ENCODE results near the gene RELL2.

RELL2 gene

GRCh38 chr5:141677415-141677814, 40.6 kb downstream of the RELL2 start:
- H3K4me1 ChIP-seq (ENCODE audit: control insufficient read depth, insufficient read depth, low read length, unreplicated experiment) = peaks cover 22% of the 10 kb centered on the region
- H2AFZ ChIP-seq (ENCODE audit: low read length, unreplicated experiment) = no peak overlapping the region
- H3K36me3 ChIP-seq (ENCODE audit: insufficient read depth, low read length) = no peaks in the 10 kb centered on the region
- H3K27me3 ChIP-seq (ENCODE audit: insufficient read depth, low read length) = no peaks in the 10 kb centered on the region
- H3K27ac ChIP-seq (ENCODE audit: low read depth, low read length) = no peak overlapping the region
- no peak overlapping the region for H3K4me3 ChIP-seq (ENCODE audit: low read depth, low read length)
- H3K79me2 ChIP-seq (ENCODE audit: control insufficient read depth, insufficient read depth, low read length, unreplicated experiment) = peaks cover 20% of the 10 kb centered on the region

GRCh38 chr5:141680178-141680577, 43.4 kb downstream of the RELL2 start:
- no peaks in the 10 kb centered on the region for H3K27me3 ChIP-seq (ENCODE audit: insufficient read depth, low read length)
- H2AFZ ChIP-seq (ENCODE audit: low read length, unreplicated experiment) = no peak overlapping the region
- H3K79me2 ChIP-seq (ENCODE audit: control insufficient read depth, insufficient read depth, low read length, unreplicated experiment) = peaks cover 20% of the 10 kb centered on the region
- no peaks in the 10 kb centered on the region for H3K36me3 ChIP-seq (ENCODE audit: insufficient read depth, low read length)
- peaks cover 26% of the 10 kb centered on the region for H3K4me1 ChIP-seq (ENCODE audit: control insufficient read depth, insufficient read depth, low read length, unreplicated experiment)
- H3K4me3 ChIP-seq (ENCODE audit: low read depth, low read length) = peak overlapping the region; percentile 71
- peak overlapping the region; percentile 88; the same call in 1 of the 2 replicates for H3K27ac ChIP-seq (ENCODE audit: low read depth, low read length)

DNA sequence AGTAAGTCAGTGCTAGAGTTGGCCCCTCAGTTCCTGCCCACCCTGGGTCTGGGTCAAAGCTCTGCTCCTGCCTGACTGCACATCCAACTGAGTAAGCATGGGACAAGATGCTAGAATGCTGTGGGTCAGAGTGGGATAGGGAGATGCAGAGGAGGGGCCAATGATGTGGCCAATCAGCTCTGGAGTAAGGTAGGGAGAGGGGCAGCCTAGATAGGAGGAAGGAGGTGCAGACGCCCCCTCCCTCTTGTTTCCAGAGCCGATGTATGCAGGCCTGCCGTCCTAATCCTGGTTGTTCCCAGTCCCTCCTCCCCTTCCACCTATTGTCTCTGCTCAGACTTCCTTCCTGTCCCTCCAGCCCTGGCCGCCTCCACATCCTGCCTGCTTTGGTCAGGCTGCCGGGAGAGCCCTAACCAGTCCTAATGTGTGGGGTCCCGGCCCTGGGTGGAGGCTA, 44.0 kb downstream of the RELL2 start:
- Histone ChIP-seq H2AFZ (ENCODE audit: low read length, unreplicated experiment) (peak overlapping the region; percentile 4), H3K4me3 (ENCODE audit: low read depth, low read length) (peak overlapping the region; percentile 71), H3K27me3 (ENCODE audit: insufficient read depth, low read length) (no peaks in the 10 kb centered on the region), H3K27ac (ENCODE audit: low read depth, low read length) (peak overlapping the region; percentile 88), H3K4me1 (ENCODE audit: control insufficient read depth, insufficient read depth, low read length, unreplicated experiment) (peaks cover 26% of the 10 kb centered on the region), H3K36me3 (ENCODE audit: insufficient read depth, low read length) (no peaks in the 10 kb centered on the region), H3K79me2 (ENCODE audit: control insufficient read depth, insufficient read depth, low read length, unreplicated experiment) (peaks cover 20% of the 10 kb centered on the region)

- H3K4me3 ChIP-seq (ENCODE audit: low read depth, low read length) = peak overlapping the region; percentile 71
- peak overlapping the region; percentile 88 for H3K27ac ChIP-seq (ENCODE audit: low read depth, low read length)
- H2AFZ ChIP-seq (ENCODE audit: low read length, unreplicated experiment) = peak overlapping the region; percentile 4
- H3K27me3 ChIP-seq (ENCODE audit: insufficient read depth, low read length) = no peaks in the 10 kb centered on the region
- peaks cover 26% of the 10 kb centered on the region for H3K4me1 ChIP-seq (ENCODE audit: control insufficient read depth, insufficient read depth, low read length, unreplicated experiment)
- H3K36me3 ChIP-seq (ENCODE audit: insufficient read depth, low read length) = no peaks in the 10 kb centered on the region
- H3K79me2 ChIP-seq (ENCODE audit: control insufficient read depth, insufficient read depth, low read length, unreplicated experiment) = peaks cover 20% of the 10 kb centered on the region
Observed at GRCh38 chr5:141681295-141681694, 44.5 kb downstream of the RELL2 start.

DNA sequence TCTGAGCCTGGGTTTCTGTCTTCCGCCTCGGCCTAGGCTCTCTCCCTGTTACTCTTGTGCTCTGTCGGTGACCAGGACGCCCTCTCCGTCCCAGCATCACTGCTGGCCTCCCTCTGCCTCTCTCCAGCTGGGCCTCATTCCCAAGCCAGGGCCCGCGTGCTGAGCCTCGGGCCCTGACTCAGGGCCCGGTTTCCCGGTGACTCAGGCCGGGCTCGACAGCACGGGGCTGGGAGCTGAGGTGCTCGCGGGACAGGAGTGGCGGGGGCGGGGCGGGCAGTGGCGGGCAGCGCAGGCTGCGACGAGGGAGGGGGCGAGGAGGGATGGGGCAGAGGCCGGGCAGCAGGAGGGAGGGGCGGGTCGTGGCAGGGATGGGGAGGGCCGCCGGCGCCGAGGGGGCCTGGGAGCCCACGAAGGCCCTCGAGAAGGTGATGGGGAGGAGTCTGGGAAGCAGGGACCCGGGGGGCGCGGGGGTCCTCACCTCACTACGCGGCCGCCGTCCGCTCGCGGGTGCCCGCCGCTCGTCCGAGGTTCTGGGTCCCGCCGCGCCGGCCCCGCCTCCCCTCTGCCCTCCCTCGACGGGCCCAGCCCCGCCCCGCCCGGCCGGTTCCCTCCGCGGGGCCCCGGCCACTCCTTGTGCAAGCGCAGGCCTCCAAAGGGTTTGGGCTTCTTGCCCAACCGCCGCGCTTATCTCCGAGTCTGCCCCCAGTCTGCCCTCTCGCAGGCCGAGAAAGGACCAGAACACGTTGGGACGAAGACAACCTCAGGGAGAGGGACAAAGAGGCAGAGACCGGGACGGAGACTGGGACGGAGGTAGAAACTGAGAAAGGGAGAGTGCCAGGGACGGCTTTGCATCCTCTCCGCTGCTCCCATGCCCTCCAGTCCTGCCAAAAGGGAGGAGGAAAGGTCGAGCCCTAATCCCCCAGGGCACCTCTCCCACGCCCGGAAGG, 45.2 kb downstream of the RELL2 start, which contains the start of gene ARAP3:
TSS of gene ARAP3 (minus strand) at position 536 of the 947 bp plus-strand sequence. CDS start 1,744 bp downstream, outside the sequence.
- Histone ChIP-seq H3K4me3 (ENCODE audit: low read depth, low read length) (peak within 1 kb of the TSS; percentile 71), H3K36me3 (ENCODE audit: insufficient read depth, low read length) (no peaks in the 10 kb centered on the region), H3K4me1 (ENCODE audit: control insufficient read depth, insufficient read depth, low read length, unreplicated experiment) (peaks cover 26% of the 10 kb centered on the region), H3K27me3 (ENCODE audit: insufficient read depth, low read length) (no peaks in the 10 kb centered on the region), H2AFZ (ENCODE audit: low read length, unreplicated experiment) (peak within 1 kb of the TSS; percentile 66), H3K79me2 (ENCODE audit: control insufficient read depth, insufficient read depth, low read length, unreplicated experiment) (peaks cover 20% of the 10 kb centered on the region), H3K27ac (ENCODE audit: low read depth, low read length) (peak within 1 kb of the TSS; percentile 88)

DNA sequence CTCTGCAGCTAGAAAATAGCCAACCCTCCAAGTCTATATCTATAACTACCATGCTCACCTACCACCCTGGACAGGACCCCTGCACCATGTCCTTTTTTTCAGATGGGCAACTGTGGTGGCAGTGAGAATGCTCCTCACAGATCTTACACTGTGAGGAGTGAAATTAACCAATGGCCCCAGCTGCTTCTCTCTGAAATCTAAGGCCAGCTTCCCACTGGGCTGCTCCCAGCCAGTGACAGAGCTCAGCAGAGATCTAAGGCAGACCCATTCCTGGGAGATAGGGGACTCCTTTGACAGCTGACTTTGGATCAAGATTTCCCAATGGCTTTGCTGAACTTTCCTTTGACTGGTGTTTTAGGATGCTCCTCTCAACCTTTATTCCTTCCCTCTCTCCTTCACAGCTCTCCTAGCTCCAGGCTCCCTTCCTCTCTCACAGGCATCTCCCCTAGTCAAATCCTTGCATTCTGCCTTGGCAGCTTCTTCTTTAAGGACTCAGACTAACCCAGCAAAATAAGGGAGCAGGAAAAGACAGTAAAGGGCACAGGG, 46.9 kb downstream of the RELL2 start:
- Histone ChIP-seq H3K27ac (ENCODE audit: low read depth, low read length) (no peak overlapping the region), H3K36me3 (ENCODE audit: insufficient read depth, low read length) (no peaks in the 10 kb centered on the region), H3K79me2 (ENCODE audit: control insufficient read depth, insufficient read depth, low read length, unreplicated experiment) (peaks cover 20% of the 10 kb centered on the region), H3K4me1 (ENCODE audit: control insufficient read depth, insufficient read depth, low read length, unreplicated experiment) (peaks cover 26% of the 10 kb centered on the region), H2AFZ (ENCODE audit: low read length, unreplicated experiment) (no peak overlapping the region), H3K27me3 (ENCODE audit: insufficient read depth, low read length) (no peaks in the 10 kb centered on the region), H3K4me3 (ENCODE audit: low read depth, low read length) (no peak overlapping the region)

GRCh38 chr5:141685591-141685990, 48.8 kb downstream of the RELL2 start:
- Histone ChIP-seq H3K4me1 (ENCODE audit: control insufficient read depth, insufficient read depth, low read length, unreplicated experiment) (peaks cover 17% of the 10 kb centered on the region), H3K4me3 (ENCODE audit: low read depth, low read length) (no peak overlapping the region)

GRCh38 chr5:141686648-141687416, 50.0 kb downstream of the RELL2 start:
- Histone ChIP-seq H3K27me3 (ENCODE audit: insufficient read depth, low read length) (peaks cover 30% of the 10 kb centered on the region), H3K27ac (ENCODE audit: low read depth, low read length) (no peak overlapping the region), H3K4me1 (ENCODE audit: control insufficient read depth, insufficient read depth, low read length, unreplicated experiment) (peaks cover 7% of the 10 kb centered on the region), H3K4me3 (ENCODE audit: low read depth, low read length) (no peak overlapping the region), H3K79me2 (ENCODE audit: control insufficient read depth, insufficient read depth, low read length, unreplicated experiment) (no peaks in the 10 kb centered on the region), H2AFZ (ENCODE audit: low read length, unreplicated experiment) (no peak overlapping the region), H3K36me3 (ENCODE audit: insufficient read depth, low read length) (no peaks in the 10 kb centered on the region)

More at GRCh38 chr5:141685591-141685990, 48.8 kb downstream of the RELL2 start:
- peaks cover 4% of the 10 kb centered on the region for H3K79me2 ChIP-seq (ENCODE audit: control insufficient read depth, insufficient read depth, low read length, unreplicated experiment)
- H3K27ac ChIP-seq (ENCODE audit: low read depth, low read length) = no peak overlapping the region
- H3K36me3 ChIP-seq (ENCODE audit: insufficient read depth, low read length) = no peaks in the 10 kb centered on the region
- peaks cover 19% of the 10 kb centered on the region for H3K27me3 ChIP-seq (ENCODE audit: insufficient read depth, low read length)
- H2AFZ ChIP-seq (ENCODE audit: low read length, unreplicated experiment) = no peak overlapping the region

Measured in ACC112 (cell line).